Measurements from ENCODE around the gene NBL1.

NBL1 gene

DNA sequence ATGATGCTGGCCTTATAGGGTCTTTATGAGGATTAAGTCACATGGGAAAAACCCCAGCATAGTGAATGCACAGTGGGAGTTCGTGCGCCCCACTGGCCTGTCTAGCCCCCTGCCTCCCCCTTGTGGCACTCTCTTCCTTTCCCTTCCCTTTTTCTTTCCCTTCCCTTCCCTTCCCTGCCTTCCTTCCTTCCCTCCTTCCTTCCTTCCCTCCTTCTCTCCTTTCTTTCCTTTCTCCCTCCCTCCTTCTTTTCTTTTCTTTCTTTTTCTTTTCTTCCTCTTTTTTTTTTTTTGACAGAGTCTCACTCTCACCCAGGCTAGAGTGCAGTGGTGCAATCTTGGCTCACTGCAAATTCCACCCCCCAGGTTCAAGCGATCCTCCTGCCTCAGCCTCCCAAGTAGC, 59.2 kb downstream of the NBL1 start:
- DNase-seq (ENCODE audit: low spot score), result no peak

DNA sequence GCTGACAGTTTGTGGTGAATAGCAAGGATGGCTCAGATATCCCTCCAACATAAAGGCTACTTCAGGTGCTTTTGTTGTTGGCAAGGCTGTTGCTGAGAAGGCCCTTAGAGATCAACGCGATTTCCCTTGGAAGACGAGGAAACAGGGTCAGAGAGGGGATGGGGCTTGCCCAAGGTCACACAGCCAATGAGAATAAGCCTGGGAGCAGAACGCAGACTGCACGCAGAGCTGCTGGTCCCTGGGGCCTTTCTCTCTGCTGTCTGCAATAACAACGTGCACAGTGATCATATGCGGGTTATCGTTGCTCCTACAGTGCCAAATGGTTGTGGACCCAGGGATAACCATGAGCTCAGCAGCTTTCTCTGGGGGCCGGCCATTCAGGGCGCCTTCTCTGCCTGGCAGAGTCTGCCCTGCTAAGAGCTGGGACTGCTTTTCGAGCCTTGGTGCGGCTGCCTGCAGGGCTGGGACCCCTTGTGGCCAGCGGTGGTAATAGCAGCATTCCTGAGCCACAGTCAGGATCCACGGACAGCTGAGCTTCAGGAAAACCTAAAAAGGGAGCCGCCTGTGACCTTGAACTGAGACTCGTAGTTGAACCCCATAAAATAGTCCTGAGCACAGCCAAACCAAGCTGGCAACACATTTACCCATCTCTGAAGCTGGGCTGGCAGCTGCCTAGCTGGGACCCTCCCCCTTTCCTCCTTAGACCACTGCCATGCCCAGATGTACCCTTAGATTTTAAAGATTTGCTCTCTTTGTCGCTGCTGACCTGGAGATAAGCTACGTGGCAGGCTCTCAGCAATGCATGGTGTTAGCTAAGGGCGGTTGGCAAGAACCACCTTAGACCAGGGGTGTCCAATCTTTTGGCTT, 60.4 kb downstream of the NBL1 start:
- peak; percentile 85 for DNase-seq (ENCODE audit: low spot score)

DNA sequence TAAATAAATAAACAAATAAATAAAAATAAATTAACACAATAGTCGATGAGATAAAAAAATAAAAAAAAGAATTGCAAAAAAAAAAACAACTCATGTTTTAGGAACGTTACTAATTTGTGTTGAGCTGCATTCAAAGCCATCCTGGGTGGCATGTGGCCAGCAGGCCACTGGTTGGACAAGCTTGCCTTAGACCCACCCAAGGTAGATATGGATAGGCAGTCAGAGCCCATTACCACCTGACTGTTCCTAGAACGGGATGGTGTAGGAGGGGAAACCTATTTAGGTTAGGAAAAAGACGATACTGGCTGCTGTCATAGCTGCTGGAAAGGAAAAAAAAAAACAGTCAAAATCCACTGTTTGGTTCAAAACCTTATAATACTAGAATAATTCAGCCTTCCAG, 61.4 kb downstream of the NBL1 start:
- DNase-seq (ENCODE audit: low spot score), result no peak

DNA sequence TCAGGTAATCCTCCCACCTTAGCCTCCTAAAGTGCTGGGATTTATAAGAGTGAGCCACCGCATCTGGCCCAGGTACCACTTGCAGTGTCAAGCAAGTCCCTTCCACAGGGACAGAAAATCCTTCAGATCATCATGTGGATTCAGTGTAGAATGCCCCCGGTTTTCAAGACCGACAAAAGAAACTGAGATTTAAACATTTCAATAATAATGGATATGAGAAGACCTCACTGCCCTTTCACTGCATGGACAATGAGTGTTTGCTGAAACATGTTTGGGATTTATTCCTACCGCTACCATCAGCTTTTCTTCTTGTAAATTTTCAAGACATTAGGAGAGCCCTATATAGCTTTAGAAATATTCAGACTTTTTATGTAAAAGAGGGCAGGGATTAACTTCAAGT, 62.0 kb downstream of the NBL1 start:
- DNase-seq (ENCODE audit: low spot score), result no peak

Data from ecto neural progenitor cell (in vitro differentiated cells).